SU-DHL-6 (cell line): ENCODE results near the gene USP14.

Experiments used
- H2AFZ ChIP-seq: fragments of 200-600 bp; sonication (generic); 2 replicates; pipeline ENCODE4 v1.6.1; 2014; ENCODE audit warnings: low read depth, mild to moderate bottlenecking, moderate library complexity, mixed read lengths, antibody characterized with exemption, low read length; ENCODE audit not compliant: severe bottlenecking
- H3F3A ChIP-seq: fragments of 200-600 bp; shearing (Covaris generic); 2 replicates; pipeline ENCODE4 v1.6.0; 2016; ENCODE audit warnings: antibody characterized with exemption, mild to moderate bottlenecking; ENCODE audit not compliant: insufficient read depth
- H3K27ac ChIP-seq: fragments of 200-600 bp; sonication (generic); 2 replicates; pipeline ENCODE4 v1.5.1; 2016; ENCODE audit warnings: low read depth, mild to moderate bottlenecking, low read length, moderate library complexity, mixed read lengths
- H3K27me3 ChIP-seq: fragments of 200-600 bp; sonication (generic), shearing (Covaris generic); 2 replicates; pipeline ENCODE4 v1.6.0; 2014; ENCODE audit warnings: mild to moderate bottlenecking, low read length
- H3K36me3 ChIP-seq: fragments of 200-600 bp; sonication (generic); 2 replicates; pipeline ENCODE4 v1.6.1; 2014; ENCODE audit warnings: mild to moderate bottlenecking, low read length, mixed read lengths
- H3K4me2 ChIP-seq: fragments of 300-600, 200-600 bp; shearing (Covaris generic), sonication (generic); 2 replicates; pipeline ENCODE4 v1.6.0; 2014; ENCODE audit warnings: low read length, low read depth, mild to moderate bottlenecking; ENCODE audit not compliant: poor library complexity, severe bottlenecking
- H3K4me3 ChIP-seq: fragments of 200-600 bp; sonication (generic); 2 replicates; pipeline ENCODE4 v1.5.1; 2014; ENCODE audit warnings: antibody characterized with exemption, low read length, mild to moderate bottlenecking, mixed read lengths; ENCODE audit not compliant: insufficient read depth, poor library complexity, severe bottlenecking
- H3K79me2 ChIP-seq: fragments of 200-600 bp; sonication (generic); 2 replicates; pipeline ENCODE4 v1.6.1; 2014; ENCODE audit warnings: mild to moderate bottlenecking, low read length, moderate library complexity; ENCODE audit not compliant: insufficient read depth
- H3K9ac ChIP-seq: fragments of 200-600 bp; sonication (generic); 2 replicates; pipeline ENCODE4 v1.7.0; 2014; ENCODE audit warnings: mild to moderate bottlenecking, low read length
- H3K9me2 ChIP-seq: fragments of 200-600 bp; sonication (generic); replicated peaks from 2 replicates; pipeline ENCODE4 v1.6.1; 2014; ENCODE audit warnings: low read length; ENCODE audit not compliant: insufficient read depth
- H3K9me3 ChIP-seq: fragments of 200-600 bp; sonication (generic); 2 replicates; pipeline ENCODE4 v1.6.1; 2014; ENCODE audit warnings: low read length, mixed read lengths; ENCODE audit not compliant: insufficient read depth
- H4K20me1 ChIP-seq: fragments of 200-600 bp; sonication (generic); 2 replicates; pipeline ENCODE4 v1.6.1; 2014; ENCODE audit warnings: low read depth, mild to moderate bottlenecking, antibody characterized with exemption, low read length, moderate library complexity, mixed read lengths
- EZH2phosphoT487 ChIP-seq: fragments of 200-600 bp; sonication (generic), shearing (Covaris generic); conservative IDR thresholded peaks from 2 replicates; pipeline ENCODE4 v1.6.1; 2018; ENCODE audit warnings: mild to moderate bottlenecking, antibody characterized with exemption, low read length, moderate library complexity, mixed read lengths
- TF ChIP-seq, protein P1 (sequence below): fragments of 200-600 bp; sonication (generic); IDR thresholded peaks from one replicate; pipeline ENCODE4 v1.5.1; 2017; ENCODE audit warnings: antibody characterized with exemption, mild to moderate bottlenecking, low read length, moderate library complexity; ENCODE audit not compliant: insufficient read depth, poor library complexity, severe bottlenecking

USP14 gene

DNA sequence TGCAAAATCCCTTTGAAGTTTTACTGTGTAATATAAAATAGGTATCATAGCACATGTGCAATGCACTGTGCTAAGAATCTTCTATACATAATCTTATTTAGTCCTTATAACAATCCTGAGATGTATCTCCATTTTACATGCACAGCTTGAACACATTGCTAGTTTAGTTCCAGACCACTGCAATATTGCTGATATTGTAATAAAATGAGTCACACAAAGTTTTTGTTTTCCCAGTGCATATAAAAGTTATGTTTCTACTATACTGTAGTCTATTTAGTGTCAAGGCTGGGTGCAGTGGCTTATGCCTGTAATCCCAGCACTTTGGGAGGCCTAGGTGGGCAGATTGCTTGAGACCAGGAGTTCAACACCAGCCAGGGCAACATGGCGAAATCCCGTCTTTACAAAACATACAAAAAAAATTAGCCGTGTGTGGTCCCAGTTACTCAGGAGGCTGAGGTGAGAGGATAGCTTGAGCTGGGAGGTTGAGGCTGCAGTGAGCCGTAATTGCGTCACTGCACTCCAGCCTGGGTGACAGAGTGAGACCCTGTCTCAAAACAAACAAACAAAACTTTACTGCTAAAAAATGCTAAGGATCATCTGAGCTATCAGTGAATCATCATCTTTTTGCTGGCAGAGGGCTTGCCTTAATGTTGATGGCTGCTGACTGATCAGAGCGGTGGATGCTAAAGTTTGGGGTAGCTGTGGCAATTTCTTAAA lies 1.7 kb upstream of the USP14 start:
- Histone ChIP-seq H3K27ac (no peak overlapping the region), H3K9me3 (no peaks in the 10 kb centered on the region), H3K4me2 (no peak overlapping the region), H3K27me3 (no peaks in the 10 kb centered on the region), H4K20me1 (peaks cover 8% of the 10 kb centered on the region; the same call in 1 of the 2 replicates), H2AFZ (no peak overlapping the region), H3K4me3 (no peak overlapping the region), H3K79me2 (peaks cover 33% of the 10 kb centered on the region), H3K9ac (no peak overlapping the region), H3F3A (peaks cover 5% of the 10 kb centered on the region; the same call in 1 of the 2 replicates), H3K36me3 (no peaks in the 10 kb centered on the region), H3K9me2 (no peaks in the 10 kb centered on the region)
- no peak for TF ChIP-seq EZH2phosphoT487
- TF ChIP-seq, protein P1, sequence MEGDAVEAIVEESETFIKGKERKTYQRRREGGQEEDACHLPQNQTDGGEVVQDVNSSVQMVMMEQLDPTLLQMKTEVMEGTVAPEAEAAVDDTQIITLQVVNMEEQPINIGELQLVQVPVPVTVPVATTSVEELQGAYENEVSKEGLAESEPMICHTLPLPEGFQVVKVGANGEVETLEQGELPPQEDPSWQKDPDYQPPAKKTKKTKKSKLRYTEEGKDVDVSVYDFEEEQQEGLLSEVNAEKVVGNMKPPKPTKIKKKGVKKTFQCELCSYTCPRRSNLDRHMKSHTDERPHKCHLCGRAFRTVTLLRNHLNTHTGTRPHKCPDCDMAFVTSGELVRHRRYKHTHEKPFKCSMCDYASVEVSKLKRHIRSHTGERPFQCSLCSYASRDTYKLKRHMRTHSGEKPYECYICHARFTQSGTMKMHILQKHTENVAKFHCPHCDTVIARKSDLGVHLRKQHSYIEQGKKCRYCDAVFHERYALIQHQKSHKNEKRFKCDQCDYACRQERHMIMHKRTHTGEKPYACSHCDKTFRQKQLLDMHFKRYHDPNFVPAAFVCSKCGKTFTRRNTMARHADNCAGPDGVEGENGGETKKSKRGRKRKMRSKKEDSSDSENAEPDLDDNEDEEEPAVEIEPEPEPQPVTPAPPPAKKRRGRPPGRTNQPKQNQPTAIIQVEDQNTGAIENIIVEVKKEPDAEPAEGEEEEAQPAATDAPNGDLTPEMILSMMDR, result no peak

DNA sequence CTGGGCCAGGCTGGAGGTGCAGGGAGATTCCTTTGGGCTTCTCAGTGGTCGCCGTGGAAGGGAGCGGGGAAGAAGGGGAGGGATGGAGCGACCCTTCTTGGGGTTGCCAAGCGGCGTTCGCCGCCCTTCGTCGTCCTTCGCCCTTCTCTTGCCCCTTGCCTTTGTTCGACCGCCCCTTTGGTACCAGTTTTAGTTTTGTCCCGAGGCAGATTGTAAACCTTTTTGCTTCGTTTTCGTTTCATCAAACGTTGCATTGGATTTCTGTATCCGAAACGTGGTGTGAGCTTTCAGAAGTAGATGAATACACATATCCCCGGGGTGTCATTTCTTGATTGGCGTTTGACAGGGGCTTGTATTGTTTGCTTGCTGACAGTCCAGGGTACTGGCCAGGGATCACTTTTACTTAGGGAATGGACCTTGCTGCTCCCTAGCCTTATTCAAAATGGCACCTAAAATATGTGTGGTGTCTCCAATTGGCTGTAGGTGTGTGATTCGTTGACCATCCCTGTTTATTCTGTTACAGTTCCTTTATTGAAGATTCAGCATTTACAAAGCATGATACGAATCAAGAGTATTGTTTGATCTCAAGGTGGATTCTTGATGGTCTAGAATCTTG lies 788 bp downstream of the USP14 start:
- H3K4me2 ChIP-seq, result peak overlapping the region; percentile 76
- peak overlapping the region; percentile 78 for H3K4me3 ChIP-seq
- H3K9me2 ChIP-seq, result no peaks in the 10 kb centered on the region
- H3K36me3 ChIP-seq, result peaks cover 9% of the 10 kb centered on the region; the same call in 1 of the 2 replicates
- peak overlapping the region; percentile 96 for H3K9ac ChIP-seq
- peaks cover 5% of the 10 kb centered on the region; the same call in 1 of the 2 replicates for H3F3A ChIP-seq
- no peak for TF ChIP-seq EZH2phosphoT487
- TF ChIP-seq, protein P1, result no peak
- no peaks in the 10 kb centered on the region for H3K27me3 ChIP-seq
- H2AFZ ChIP-seq, result peak overlapping the region; percentile 77
- peak overlapping the region; percentile 56 for H3K27ac ChIP-seq
- H3K79me2 ChIP-seq, result peaks cover 58% of the 10 kb centered on the region
- H4K20me1 ChIP-seq, result peaks cover 12% of the 10 kb centered on the region; the same call in 1 of the 2 replicates
- no peaks in the 10 kb centered on the region for H3K9me3 ChIP-seq

DNA sequence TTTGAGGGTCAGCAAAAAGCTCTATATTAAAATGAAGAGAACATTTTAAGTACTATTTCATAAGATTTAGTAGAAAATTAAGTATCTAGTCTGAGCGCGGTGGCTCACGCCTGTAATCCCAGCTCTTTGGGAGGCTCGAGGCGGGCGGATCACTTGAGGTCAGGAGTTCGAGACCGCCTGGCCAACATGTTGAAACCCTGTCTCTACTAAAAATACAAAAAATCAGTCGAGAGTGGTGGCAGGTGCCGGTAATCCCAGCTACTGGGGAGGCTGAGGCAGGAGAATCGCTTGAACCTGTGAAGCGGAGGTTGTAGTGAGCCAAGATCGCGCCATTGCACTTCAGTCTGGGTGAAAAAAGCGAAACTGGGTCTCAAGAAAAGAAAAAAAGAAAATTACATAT lies 1.6 kb downstream of the USP14 start:
- Histone ChIP-seq H3F3A (peaks cover 5% of the 10 kb centered on the region; the same call in 1 of the 2 replicates), H2AFZ (no peak overlapping the region), H3K4me3 (peak overlapping the region; percentile 78), H3K27me3 (no peaks in the 10 kb centered on the region), H3K36me3 (peaks cover 10% of the 10 kb centered on the region; the same call in 1 of the 2 replicates), H3K79me2 (peaks cover 60% of the 10 kb centered on the region), H3K9ac (0 out of 2 replicates have a peak overlapping the region, but pooled peaks have one; percentile 96), H3K9me3 (no peaks in the 10 kb centered on the region), H3K4me2 (peak overlapping the region; percentile 76), H3K9me2 (no peaks in the 10 kb centered on the region), H4K20me1 (peaks cover 12% of the 10 kb centered on the region; the same call in 1 of the 2 replicates), H3K27ac (peak overlapping the region; percentile 19; the same call in 1 of the 2 replicates)
- TF ChIP-seq, protein P1, result no peak
- TF ChIP-seq EZH2phosphoT487, result no peak
